NCI-H1930 (cell line): ENCODE data around the gene LAPTM5.

Experiments used
- DNase-seq, 2 experiments: peaks; one replicate each; lab custom pipeline; 2025; lab: John Stamatoyannopoulos, UW

The LAPTM5 gene

GRCh38 chr1:30728832-30729638 is 28.5 kb downstream of the LAPTM5 start:
- no peak for DNase-seq

GRCh38 chr1:30728340-30728739 is 29.2 kb downstream of the LAPTM5 start:
- DNase-seq: no peak

GRCh38 chr1:30727824-30728223 is 29.8 kb downstream of the LAPTM5 start:
- DNase-seq: no peak

- no peak for DNase-seq
Measured at GRCh38 chr1:30726773-30727684, 30.5 kb downstream of the LAPTM5 start.

GRCh38 chr1:30726236-30726635 is 31.3 kb downstream of the LAPTM5 start:
- DNase-seq: no peak

- DNase-seq: no peak
Measured at GRCh38 chr1:30725450-30726095, 32.0 kb downstream of the LAPTM5 start.

GRCh38 chr1:30724655-30725421 is 32.7 kb downstream of the LAPTM5 start:
- no peak for DNase-seq

GRCh38 chr1:30724175-30724574 is 33.4 kb downstream of the LAPTM5 start:
- DNase-seq: no peak

GRCh38 chr1:30723331-30723755 is 34.2 kb downstream of the LAPTM5 start, which contains the start of gene MATN1:
TSS of gene MATN1 (minus strand) at chr1:30723585. CDS start at chr1:30723551, 34 bp downstream.
- no peak for DNase-seq

- DNase-seq: no peak
Measured at GRCh38 chr1:30721812-30722537, 35.6 kb downstream of the LAPTM5 start.

- no peak for DNase-seq
Measured at GRCh38 chr1:30721341-30721793, 36.2 kb downstream of the LAPTM5 start.

GRCh38 chr1:30720271-30721223 is 37.0 kb downstream of the LAPTM5 start:
- DNase-seq: no peak

- no peak for DNase-seq
Measured at GRCh38 chr1:30719406-30720270, 37.9 kb downstream of the LAPTM5 start.

GRCh38 chr1:30718636-30719405 is 38.8 kb downstream of the LAPTM5 start:
- peak; percentile 50 to 66 for DNase-seq

- peak; percentile 94 to 96 for DNase-seq
Measured at GRCh38 chr1:30718091-30718635, 39.4 kb downstream of the LAPTM5 start.

GRCh38 chr1:30716646-30717045 is 40.9 kb downstream of the LAPTM5 start:
- no peak for DNase-seq

GRCh38 chr1:30715886-30716285 is 41.7 kb downstream of the LAPTM5 start:
- DNase-seq: no peak
